OCI-LY1 (cell line): ENCODE measurements around the gene TBC1D22B.

Experiments
- H2AFZ ChIP-seq: fragments of 200-600 bp; sonication (generic), shearing (Covaris generic); 2 replicates; pipeline ENCODE4 v1.6.0; 2014; ENCODE audit warnings: antibody characterized with exemption, mild to moderate bottlenecking, low read length
- H3F3A ChIP-seq: fragments of 200-600 bp; sonication (generic), shearing (Covaris generic); 2 replicates; pipeline ENCODE4 v1.6.0; 2014; ENCODE audit warnings: mild to moderate bottlenecking, antibody characterized with exemption, low read length, moderate library complexity; ENCODE audit not compliant: insufficient read depth
- H3K27ac ChIP-seq: fragments of 200-600 bp; sonication (generic); 2 replicates; pipeline ENCODE4 v1.5.1; 2014; ENCODE audit warnings: low read length, mixed run types, mild to moderate bottlenecking, low read depth; ENCODE audit not compliant: poor library complexity, severe bottlenecking
- H3K27me3 ChIP-seq: fragments of 200-600 bp; sonication (generic); 2 replicates; pipeline ENCODE4 v1.6.0; 2014; ENCODE audit warnings: antibody characterized with exemption, mild to moderate bottlenecking, low read length, moderate library complexity; ENCODE audit not compliant: insufficient read depth
- H3K36me3 ChIP-seq: fragments of 200-600 bp; sonication (generic); 2 replicates; pipeline ENCODE4 v1.6.1; 2014; ENCODE audit warnings: mild to moderate bottlenecking, antibody characterized with exemption, low read length, moderate library complexity, mixed read lengths; ENCODE audit not compliant: insufficient read depth
- H3K4me1 ChIP-seq: fragments of 200-600 bp; sonication (generic); 2 replicates; pipeline ENCODE4 v1.5.1; 2014; ENCODE audit warnings: mild to moderate bottlenecking, low read length, moderate library complexity; ENCODE audit not compliant: insufficient read depth, severe bottlenecking
- H3K4me2 ChIP-seq: fragments of 200-600 bp; sonication (generic), shearing (Covaris generic); 2 replicates; pipeline ENCODE4 v1.6.1; 2014; ENCODE audit warnings: low read length
- H3K4me3 ChIP-seq: fragments of 200-600 bp; sonication (generic); 2 replicates; pipeline ENCODE4 v1.5.1; 2014; ENCODE audit warnings: low read length, low read depth, mild to moderate bottlenecking, mixed read lengths; ENCODE audit not compliant: poor library complexity, severe bottlenecking
- H3K79me2 ChIP-seq: fragments of 200-600 bp; shearing (Covaris generic); 2 replicates; pipeline ENCODE4 v1.6.1; 2016; ENCODE audit warnings: mixed run types, low read length, mixed read lengths; ENCODE audit not compliant: insufficient read depth
- H3K9ac ChIP-seq: fragments of 200-600 bp; sonication (generic), shearing (Covaris generic); 2 replicates; pipeline ENCODE4 v1.6.1; 2014; ENCODE audit warnings: mild to moderate bottlenecking, low read length, mixed read lengths
- H3K9me2 ChIP-seq: fragments of 200-600 bp; sonication (generic), shearing (Covaris generic); 2 replicates; pipeline ENCODE4 v1.6.1; 2014; ENCODE audit warnings: low read depth, mild to moderate bottlenecking, low read length, mixed read lengths
- H3K9me3 ChIP-seq: fragments of 200-600 bp; shearing (Covaris generic); 2 replicates; pipeline ENCODE4 v1.6.1; 2014; ENCODE audit warnings: low read length, mixed read lengths
- H4K20me1 ChIP-seq: fragments of 200-600 bp; sonication (generic), shearing (Covaris generic); 2 replicates; pipeline ENCODE4 v1.6.0; 2016; ENCODE audit warnings: mild to moderate bottlenecking, low read length; ENCODE audit not compliant: insufficient read depth
- CTCF ChIP-seq: fragments of 200-600 bp; sonication (generic), shearing (Covaris generic); IDR thresholded peaks from 2 replicates; pipeline ENCODE4 v1.5.1; 2017; ENCODE audit warnings: mild to moderate bottlenecking, antibody characterized with exemption, low read length, moderate library complexity, mixed read lengths
- EZH2 ChIP-seq: fragments of 200-600 bp; sonication (generic), shearing (Covaris generic); IDR thresholded peaks from 2 replicates; pipeline ENCODE4 v1.8.0; 2017; ENCODE audit warnings: borderline replicate concordance, mixed run types, mild to moderate bottlenecking, antibody characterized with exemption, low read length, moderate library complexity, mixed read lengths

The TBC1D22B gene

GRCh38 chr6:37275350-37275749 is 17.8 kb downstream of the TBC1D22B start:
- no peaks in the 10 kb centered on the region for H3K79me2 ChIP-seq
- H3K9me2 ChIP-seq, result no peaks in the 10 kb centered on the region
- H3K27ac ChIP-seq, result peak overlapping the region; percentile 13
- no peak overlapping the region for H3K9ac ChIP-seq
- no peak overlapping the region for H2AFZ ChIP-seq
- peaks cover 5% of the 10 kb centered on the region; the same call in 1 of the 2 replicates for H3K36me3 ChIP-seq
- no peaks in the 10 kb centered on the region for H3K9me3 ChIP-seq
- no peaks in the 10 kb centered on the region for H4K20me1 ChIP-seq
- no peaks in the 10 kb centered on the region for H3K27me3 ChIP-seq
- TF ChIP-seq EZH2 (no peak), CTCF (no peak)
- peaks cover 30% of the 10 kb centered on the region for H3K4me1 ChIP-seq
- H3K4me3 ChIP-seq, result no peak overlapping the region
- no peak overlapping the region for H3K4me2 ChIP-seq
- no peaks in the 10 kb centered on the region for H3F3A ChIP-seq

GRCh38 chr6:37277001-37277409 is 19.4 kb downstream of the TBC1D22B start:
- H3K36me3 ChIP-seq, result peaks cover 12% of the 10 kb centered on the region; the same call in 1 of the 2 replicates
- no peaks in the 10 kb centered on the region for H3F3A ChIP-seq
- H3K27ac ChIP-seq, result peak overlapping the region; percentile 82
- H3K4me1 ChIP-seq, result peaks cover 30% of the 10 kb centered on the region
- H3K79me2 ChIP-seq, result no peaks in the 10 kb centered on the region
- H4K20me1 ChIP-seq, result no peaks in the 10 kb centered on the region
- no peaks in the 10 kb centered on the region for H3K9me2 ChIP-seq
- H2AFZ ChIP-seq, result no peak overlapping the region
- H3K9me3 ChIP-seq, result no peaks in the 10 kb centered on the region
- H3K9ac ChIP-seq, result peak overlapping the region; percentile 15; the same call in 1 of the 2 replicates
- no peaks in the 10 kb centered on the region for H3K27me3 ChIP-seq
- TF ChIP-seq EZH2, result no peak
- no peak for TF ChIP-seq CTCF
- H3K4me3 ChIP-seq, result no peak overlapping the region
- H3K4me2 ChIP-seq, result peak overlapping the region; percentile 48

GRCh38 chr6:37279366-37280134 is 22.0 kb downstream of the TBC1D22B start:
- H3K9me3 ChIP-seq, result no peaks in the 10 kb centered on the region
- H3K36me3 ChIP-seq, result peaks cover 37% of the 10 kb centered on the region; the same call in 1 of the 2 replicates
- TF ChIP-seq EZH2 (no peak), CTCF (no peak)
- H3K27me3 ChIP-seq, result no peaks in the 10 kb centered on the region
- no peak overlapping the region for H2AFZ ChIP-seq
- no peak overlapping the region for H3K4me3 ChIP-seq
- H3K4me1 ChIP-seq, result peaks cover 30% of the 10 kb centered on the region
- H3K4me2 ChIP-seq, result no peak overlapping the region
- H3K27ac ChIP-seq, result peak overlapping the region; percentile 4
- H3K79me2 ChIP-seq, result no peaks in the 10 kb centered on the region
- H3K9me2 ChIP-seq, result no peaks in the 10 kb centered on the region
- H3K9ac ChIP-seq, result no peak overlapping the region
- no peaks in the 10 kb centered on the region for H4K20me1 ChIP-seq
- no peaks in the 10 kb centered on the region for H3F3A ChIP-seq
